ENCODE measurements around the gene IQGAP1. TPM values are rescaled to one million over a fixed set of nuclear protein-coding genes. Genes with fewer than 3 reads are reported as not detected.
A peak's percentile ranks its signal among the peaks of the same experiment; 100 is the strongest.

Gene IQGAP1
- polyA plus RNA-seq, 3 donors: 140 to 276 (median 207) TPM

DNA sequence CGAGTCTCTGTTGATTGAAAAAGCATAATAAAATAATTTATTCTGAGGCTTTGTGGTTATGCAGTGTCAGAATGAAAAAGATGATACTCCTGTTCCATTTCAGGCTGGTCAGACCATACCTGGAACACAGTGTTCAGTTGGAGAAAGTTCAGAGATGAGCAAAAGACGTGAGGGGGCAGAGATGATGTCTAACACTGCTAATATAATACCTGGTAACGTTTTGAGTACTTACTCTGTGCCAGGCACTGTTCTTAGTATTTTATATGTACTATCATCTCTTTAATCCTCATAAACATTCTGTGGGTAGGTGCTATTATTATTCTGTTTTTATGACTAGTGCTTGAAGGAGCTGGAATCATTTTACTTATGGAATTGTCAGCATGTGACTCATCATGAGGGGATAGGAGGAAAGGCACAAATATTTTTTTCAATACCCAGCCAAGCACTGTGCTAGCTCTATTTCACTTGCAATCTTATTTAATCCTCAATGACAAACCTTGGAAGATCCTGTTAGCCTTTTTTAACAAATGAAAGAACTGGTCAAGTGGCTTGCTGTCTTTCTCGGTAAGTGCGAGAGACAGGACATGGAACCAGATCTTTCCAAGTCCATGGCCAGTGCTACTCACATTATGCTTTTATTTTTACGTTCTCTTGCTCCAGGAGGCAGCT is 31.8 kb downstream of the IQGAP1 start:
- H3K9me3 Mint-ChIP-seq: peaks cover 0 to 4% (median 0%) of the 10 kb centered on the region in 7 donors
- Histone ChIP-seq H3K79me2 (ENCODE audit: insufficient read depth, low read length) (peaks cover 100% of the 10 kb centered on the region), H3K27me3 (ENCODE audit: control insufficient read depth in 2 of 2, insufficient read depth in 2 of 2, low read length in 2 of 2) (no peaks in the 10 kb centered on the region), H3K4me3 (replicated peaks in 1 of 3; ENCODE audit: low read depth in 2 of 3, low read length in 3 of 3) (no peak overlapping the region), H2AFZ (ENCODE audit: insufficient read depth, low read depth, low read length, poor library complexity, severe bottlenecking) (no peak overlapping the region), H3K36me3 (replicated peaks in 1 of 2; ENCODE audit: control insufficient read depth in 1 of 2, insufficient read depth in 2 of 2, low read length in 2 of 2) (no peaks in the 10 kb centered on the region), H3K4me2 (replicated peaks; ENCODE audit: extremely low read depth, low read length, poor library complexity, severe bottlenecking) (no peak overlapping the region), H3K4me1 (ENCODE audit: control insufficient read depth in 1 of 2, insufficient read depth in 2 of 2, low read length in 2 of 2) (peaks cover 29 to 43% of the 10 kb centered on the region in 2 donors), H3K27ac (ENCODE audit: low read depth in 1 of 2, low read length in 2 of 2) (peak overlapping the region in 1 of 2 donors; percentile 45), H3K9ac (ENCODE audit: insufficient read depth, low read length, poor library complexity, severe bottlenecking) (no peak overlapping the region), H4K20me1 (ENCODE audit: insufficient read depth, low read length) (peaks cover 91% of the 10 kb centered on the region), H3K9me3 (replicated peaks in 1 of 2; ENCODE audit: control insufficient read depth in 1 of 2, insufficient read depth in 1 of 2, low read length in 2 of 2) (no peaks in the 10 kb centered on the region)
- no peak overlapping the region for H3K4me3 Mint-ChIP-seq
- TF ChIP-seq, protein P1, sequence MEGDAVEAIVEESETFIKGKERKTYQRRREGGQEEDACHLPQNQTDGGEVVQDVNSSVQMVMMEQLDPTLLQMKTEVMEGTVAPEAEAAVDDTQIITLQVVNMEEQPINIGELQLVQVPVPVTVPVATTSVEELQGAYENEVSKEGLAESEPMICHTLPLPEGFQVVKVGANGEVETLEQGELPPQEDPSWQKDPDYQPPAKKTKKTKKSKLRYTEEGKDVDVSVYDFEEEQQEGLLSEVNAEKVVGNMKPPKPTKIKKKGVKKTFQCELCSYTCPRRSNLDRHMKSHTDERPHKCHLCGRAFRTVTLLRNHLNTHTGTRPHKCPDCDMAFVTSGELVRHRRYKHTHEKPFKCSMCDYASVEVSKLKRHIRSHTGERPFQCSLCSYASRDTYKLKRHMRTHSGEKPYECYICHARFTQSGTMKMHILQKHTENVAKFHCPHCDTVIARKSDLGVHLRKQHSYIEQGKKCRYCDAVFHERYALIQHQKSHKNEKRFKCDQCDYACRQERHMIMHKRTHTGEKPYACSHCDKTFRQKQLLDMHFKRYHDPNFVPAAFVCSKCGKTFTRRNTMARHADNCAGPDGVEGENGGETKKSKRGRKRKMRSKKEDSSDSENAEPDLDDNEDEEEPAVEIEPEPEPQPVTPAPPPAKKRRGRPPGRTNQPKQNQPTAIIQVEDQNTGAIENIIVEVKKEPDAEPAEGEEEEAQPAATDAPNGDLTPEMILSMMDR (IDR thresholded peaks at IDR 0.05): no peak
- H3K27ac Mint-ChIP-seq: peak overlapping the region in 5 of 7 donors; percentile 47 to 91 (median 56)
- WGBS (ENCODE audit: insufficient coverage): 100% methylated on average over 2 of the region's 6 CpGs
- peaks cover 56% of the 10 kb centered on the region for H3K4me1 Mint-ChIP-seq
- peaks cover 0 to 2% (median 0%) of the 10 kb centered on the region in 3 donors for H3K27me3 Mint-ChIP-seq (ENCODE audit: low read depth in 3 of 3)
- intact Hi-C loops (cut with micrococcal nuclease): loop anchor here (10.0 kb wide), 2 partner anchors 55 to 95 kb away; no protein-coding TSS in a partner anchor
- H3K36me3 Mint-ChIP-seq: peaks cover 17 to 22% of the 10 kb centered on the region in 2 donors
- DNase-seq: no peak

DNA sequence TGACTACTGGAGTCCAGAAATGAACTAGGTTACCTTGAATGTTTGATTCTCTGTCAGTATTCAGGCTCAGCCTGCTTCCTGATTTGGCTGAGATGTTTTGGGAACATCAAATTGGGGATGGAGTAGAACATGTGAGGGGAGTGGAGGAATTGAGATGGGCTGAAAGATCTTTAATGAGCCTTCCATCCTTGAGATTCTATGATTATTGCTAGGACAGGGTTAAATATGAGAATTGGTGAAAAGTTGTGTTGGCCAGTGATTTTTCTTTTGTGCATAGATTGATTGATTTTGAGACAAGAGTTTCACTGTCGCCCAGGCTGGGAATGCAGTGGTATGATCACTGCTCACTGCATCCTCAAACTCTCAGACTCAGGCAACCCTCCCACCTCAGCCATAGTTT is 32.4 kb downstream of the IQGAP1 start:
- H3K36me3 Mint-ChIP-seq: peaks cover 17 to 23% of the 10 kb centered on the region in 2 donors
- H3K9me3 ChIP-seq (replicated peaks in 1 of 2; ENCODE audit: control insufficient read depth in 1 of 2, insufficient read depth in 1 of 2, low read length in 2 of 2): no peaks in the 10 kb centered on the region
- H3K27me3 Mint-ChIP-seq (ENCODE audit: low read depth in 3 of 3): peaks cover 0 to 2% (median 0%) of the 10 kb centered on the region in 3 donors
- H3K79me2 ChIP-seq (ENCODE audit: insufficient read depth, low read length): peaks cover 100% of the 10 kb centered on the region
- no peaks in the 10 kb centered on the region for H3K27me3 ChIP-seq (ENCODE audit: control insufficient read depth in 2 of 2, insufficient read depth in 2 of 2, low read length in 2 of 2)
- peak overlapping the region in 6 of 7 donors; percentile 33 to 81 (median 49) for H3K27ac Mint-ChIP-seq
- no CpG with 5 or more reads among the region's 1 CpG for WGBS (ENCODE audit: insufficient coverage)
- H3K9ac ChIP-seq (ENCODE audit: insufficient read depth, low read length, poor library complexity, severe bottlenecking): no peak overlapping the region
- peak overlapping the region in 1 of 2 donors; percentile 45 for H3K27ac ChIP-seq (ENCODE audit: low read depth in 1 of 2, low read length in 2 of 2)
- intact Hi-C loops (cut with micrococcal nuclease): loop anchor here in 1 of 2 donors (10.0 kb wide), 1 partner anchor 96 kb away; no protein-coding TSS in a partner anchor
- H4K20me1 ChIP-seq (ENCODE audit: insufficient read depth, low read length): peaks cover 93% of the 10 kb centered on the region
- H3K36me3 ChIP-seq (replicated peaks in 1 of 2; ENCODE audit: control insufficient read depth in 1 of 2, insufficient read depth in 2 of 2, low read length in 2 of 2): peaks cover under 1% of the 10 kb centered on the region in 2 donors
- no peak overlapping the region for H2AFZ ChIP-seq (ENCODE audit: insufficient read depth, low read depth, low read length, poor library complexity, severe bottlenecking)
- no peak overlapping the region for H3K4me2 ChIP-seq (replicated peaks; ENCODE audit: extremely low read depth, low read length, poor library complexity, severe bottlenecking)
- no peak overlapping the region for H3K4me3 ChIP-seq (replicated peaks in 1 of 3; ENCODE audit: low read depth in 2 of 3, low read length in 3 of 3)
- peaks cover 0 to 4% (median 0%) of the 10 kb centered on the region in 7 donors for H3K9me3 Mint-ChIP-seq
- DNase-seq: no peak
- peaks cover 53% of the 10 kb centered on the region for H3K4me1 Mint-ChIP-seq
- no peak overlapping the region for H3K4me3 Mint-ChIP-seq
- peaks cover 25 to 37% of the 10 kb centered on the region in 2 donors for H3K4me1 ChIP-seq (ENCODE audit: control insufficient read depth in 1 of 2, insufficient read depth in 2 of 2, low read length in 2 of 2)
- TF ChIP-seq, protein P1 (IDR thresholded peaks at IDR 0.05): no peak
